GM19239 (cell line): ENCODE data around the gene LCA5L.
"Not testable (repeated sequence)": the region's sequence is repeated elsewhere in the genome, so short reads cannot be mapped to it uniquely, and the experiment has no call there.

Experiments
- DNase-seq: peaks from one replicate; pipeline ENCODE4 v3.0.0; 2011; ENCODE audit warnings: low spot score; ENCODE audit not compliant: insufficient read length
- FAIRE-seq: peaks from 2 replicates; lab custom pipeline; 2011; peaks lifted over from hg19 to GRCh38; lab: Jason Lieb, UNC

Gene LCA5L

GRCh38 chr21:39452207-39452969 is 6.8 kb upstream of the LCA5L start:
- DNase-seq: no peak
- FAIRE-seq: no peak

- DNase-seq: no peak
- no peak for FAIRE-seq
Observed at GRCh38 chr21:39451332-39452206, 6.0 kb upstream of the LCA5L start, which contains the start of gene SH3BGR. TSS of gene SH3BGR (plus strand) at chr21:39451970. CDS start at chr21:39452097, 127 bp downstream.

GRCh38 chr21:39447264-39447663 is 1.7 kb upstream of the LCA5L start:
- no peak for DNase-seq
- FAIRE-seq: no peak

- DNase-seq: no peak
- no peak for FAIRE-seq
Observed at GRCh38 chr21:39444421-39445180, 977 bp downstream of the LCA5L start.

GRCh38 chr21:39441502-39442475 is 3.8 kb downstream of the LCA5L start:
- DNase-seq: peak; percentile 23
- peak; percentile 18 for FAIRE-seq

GRCh38 chr21:39439232-39439631 is 6.3 kb downstream of the LCA5L start:
- FAIRE-seq: no peak

GRCh38 chr21:39434950-39435349 is 10.6 kb downstream of the LCA5L start:
- DNase-seq (no peak), FAIRE-seq (no peak)

More at GRCh38 chr21:39439232-39439631, 6.3 kb downstream of the LCA5L start:
- no peak for DNase-seq

- no peak for FAIRE-seq
Observed at GRCh38 chr21:39430954-39431353, 14.6 kb downstream of the LCA5L start.

GRCh38 chr21:39430457-39430856 is 15.1 kb downstream of the LCA5L start:
- DNase-seq (no peak), FAIRE-seq (no peak)

More at GRCh38 chr21:39430954-39431353, 14.6 kb downstream of the LCA5L start:
- no peak for DNase-seq

- FAIRE-seq (no peak), DNase-seq (no peak)
Observed at GRCh38 chr21:39430016-39430415, 15.6 kb downstream of the LCA5L start.

- FAIRE-seq: no peak
Observed at GRCh38 chr21:39429445-39429844, 16.1 kb downstream of the LCA5L start.

GRCh38 chr21:39422527-39423241 is 22.9 kb downstream of the LCA5L start:
- DNase-seq: no peak
- FAIRE-seq: no peak

More at GRCh38 chr21:39429445-39429844, 16.1 kb downstream of the LCA5L start:
- no peak for DNase-seq

- FAIRE-seq, DNase-seq: not testable (repeated sequence)
Observed at GRCh38 chr21:39419204-39419603, 26.4 kb downstream of the LCA5L start.

GRCh38 chr21:39406065-39406464 is 39.5 kb downstream of the LCA5L start:
- DNase-seq (no peak), FAIRE-seq (no peak)

- FAIRE-seq: no peak
- DNase-seq: no peak
Observed at GRCh38 chr21:39400173-39400572, 45.4 kb downstream of the LCA5L start.

- DNase-seq: no peak
Observed at GRCh38 chr21:39397646-39398385, 47.8 kb downstream of the LCA5L start.

GRCh38 chr21:39392981-39393380 is 52.6 kb downstream of the LCA5L start:
- no peak for DNase-seq
- no peak for FAIRE-seq

More at GRCh38 chr21:39397646-39398385, 47.8 kb downstream of the LCA5L start:
- FAIRE-seq: no peak
